ENCODE data around the gene ARL15.

DNA sequence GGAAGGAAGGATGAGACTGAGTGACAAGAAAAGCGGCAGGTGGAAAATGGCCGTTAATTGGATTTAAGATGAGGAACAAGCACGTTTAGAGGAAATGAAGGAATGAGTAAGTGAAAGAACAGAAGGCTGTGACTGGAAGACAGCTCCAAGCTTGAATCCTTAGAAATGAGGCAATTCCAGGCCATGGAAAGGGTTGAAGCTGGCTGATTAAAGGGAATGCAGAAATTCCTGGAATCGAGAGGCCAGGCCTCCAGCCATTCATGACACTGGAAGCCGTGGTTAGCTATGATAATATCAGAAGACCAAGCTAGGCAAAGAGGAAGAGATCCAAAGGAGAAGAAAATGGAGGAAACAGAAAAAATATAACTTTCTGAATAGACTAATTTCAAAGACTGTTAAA is 84.2 kb downstream of the ARL15 start:
- TF ChIP-seq, protein P1, sequence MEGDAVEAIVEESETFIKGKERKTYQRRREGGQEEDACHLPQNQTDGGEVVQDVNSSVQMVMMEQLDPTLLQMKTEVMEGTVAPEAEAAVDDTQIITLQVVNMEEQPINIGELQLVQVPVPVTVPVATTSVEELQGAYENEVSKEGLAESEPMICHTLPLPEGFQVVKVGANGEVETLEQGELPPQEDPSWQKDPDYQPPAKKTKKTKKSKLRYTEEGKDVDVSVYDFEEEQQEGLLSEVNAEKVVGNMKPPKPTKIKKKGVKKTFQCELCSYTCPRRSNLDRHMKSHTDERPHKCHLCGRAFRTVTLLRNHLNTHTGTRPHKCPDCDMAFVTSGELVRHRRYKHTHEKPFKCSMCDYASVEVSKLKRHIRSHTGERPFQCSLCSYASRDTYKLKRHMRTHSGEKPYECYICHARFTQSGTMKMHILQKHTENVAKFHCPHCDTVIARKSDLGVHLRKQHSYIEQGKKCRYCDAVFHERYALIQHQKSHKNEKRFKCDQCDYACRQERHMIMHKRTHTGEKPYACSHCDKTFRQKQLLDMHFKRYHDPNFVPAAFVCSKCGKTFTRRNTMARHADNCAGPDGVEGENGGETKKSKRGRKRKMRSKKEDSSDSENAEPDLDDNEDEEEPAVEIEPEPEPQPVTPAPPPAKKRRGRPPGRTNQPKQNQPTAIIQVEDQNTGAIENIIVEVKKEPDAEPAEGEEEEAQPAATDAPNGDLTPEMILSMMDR (IDR thresholded peaks at IDR 0.05): no peak
- TF ChIP-seq POLR2A (IDR thresholded peaks at IDR 0.05): no peak

All from esophagus squamous epithelium (tissue), 4 donors.